ENCODE data around the gene THAP7. TPM values are rescaled to one million over a fixed set of nuclear protein-coding genes. Genes with fewer than 3 reads are reported as not detected.
A peak's percentile ranks its signal among the peaks of the same experiment; 100 is the strongest.

THAP7 gene
- total RNA-seq, 1 donor from 2014 or later, result 12.2 TPM

GRCh38 chr22:20987375-20987774 lies 14.5 kb downstream of the THAP7 start:
- Histone ChIP-seq H3K4me2 (ENCODE audit: low read length) (no peak overlapping the region), H3K4me3 (ENCODE audit: insufficient read depth, low read depth, low read length) (no peak overlapping the region), H3K9me3 (ENCODE audit: insufficient read depth, low read depth, low read length) (no peaks in the 10 kb centered on the region), H3K27me3 (ENCODE audit: insufficient read depth, low read length) (no peaks in the 10 kb centered on the region), H3K9ac (ENCODE audit: low read length) (no peak overlapping the region), H3K36me3 (ENCODE audit: insufficient read depth, low read length) (peaks cover 7% of the 10 kb centered on the region), H3K79me2 (ENCODE audit: insufficient read depth, low read length) (peaks cover 20% of the 10 kb centered on the region), H2AFZ (ENCODE audit: low read depth, low read length) (no peak overlapping the region), H4K20me1 (ENCODE audit: insufficient read depth, low read length) (peaks cover 18% of the 10 kb centered on the region), H3K4me1 (ENCODE audit: insufficient read depth, low read length) (peaks cover 14% of the 10 kb centered on the region), H3K27ac (ENCODE audit: low read depth, low read length) (no peak overlapping the region)
- TF ChIP-seq, protein P1, sequence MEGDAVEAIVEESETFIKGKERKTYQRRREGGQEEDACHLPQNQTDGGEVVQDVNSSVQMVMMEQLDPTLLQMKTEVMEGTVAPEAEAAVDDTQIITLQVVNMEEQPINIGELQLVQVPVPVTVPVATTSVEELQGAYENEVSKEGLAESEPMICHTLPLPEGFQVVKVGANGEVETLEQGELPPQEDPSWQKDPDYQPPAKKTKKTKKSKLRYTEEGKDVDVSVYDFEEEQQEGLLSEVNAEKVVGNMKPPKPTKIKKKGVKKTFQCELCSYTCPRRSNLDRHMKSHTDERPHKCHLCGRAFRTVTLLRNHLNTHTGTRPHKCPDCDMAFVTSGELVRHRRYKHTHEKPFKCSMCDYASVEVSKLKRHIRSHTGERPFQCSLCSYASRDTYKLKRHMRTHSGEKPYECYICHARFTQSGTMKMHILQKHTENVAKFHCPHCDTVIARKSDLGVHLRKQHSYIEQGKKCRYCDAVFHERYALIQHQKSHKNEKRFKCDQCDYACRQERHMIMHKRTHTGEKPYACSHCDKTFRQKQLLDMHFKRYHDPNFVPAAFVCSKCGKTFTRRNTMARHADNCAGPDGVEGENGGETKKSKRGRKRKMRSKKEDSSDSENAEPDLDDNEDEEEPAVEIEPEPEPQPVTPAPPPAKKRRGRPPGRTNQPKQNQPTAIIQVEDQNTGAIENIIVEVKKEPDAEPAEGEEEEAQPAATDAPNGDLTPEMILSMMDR (IDR thresholded peaks at IDR 0.05; ENCODE audit: insufficient read depth, low read depth, low read length), result no peak
- TF ChIP-seq EZH2 (IDR thresholded peaks at IDR 0.05; ENCODE audit: insufficient read depth, low read length), result no peak
- FAIRE-seq (no peak), DNase-seq (ENCODE audit: low read depth) (no peak)
- Mint-ChIP-seq H3K9me3 (ENCODE audit: unreplicated experiment) (no peaks in the 10 kb centered on the region), H3K36me3 (ENCODE audit: low read depth, unreplicated experiment) (peaks cover 17% of the 10 kb centered on the region), H3K4me1 (ENCODE audit: low read depth, unreplicated experiment) (no peaks in the 10 kb centered on the region), H3K4me3 (ENCODE audit: unreplicated experiment) (no peak overlapping the region), H3K27me3 (ENCODE audit: low read depth, unreplicated experiment) (no peaks in the 10 kb centered on the region), H3K27ac (ENCODE audit: unreplicated experiment) (no peak overlapping the region)

- H3K27me3 Mint-ChIP-seq (ENCODE audit: low read depth, unreplicated experiment), result no peaks in the 10 kb centered on the region
- H3K9me3 Mint-ChIP-seq (ENCODE audit: unreplicated experiment), result no peaks in the 10 kb centered on the region
- peaks cover 17% of the 10 kb centered on the region for H3K36me3 Mint-ChIP-seq (ENCODE audit: low read depth, unreplicated experiment)
- no peak for DNase-seq (ENCODE audit: low read depth)
- H3K36me3 ChIP-seq (ENCODE audit: insufficient read depth, low read length), result peaks cover 7% of the 10 kb centered on the region
- TF ChIP-seq EZH2 (IDR thresholded peaks at IDR 0.05; ENCODE audit: insufficient read depth, low read length), result no peak
- TF ChIP-seq, protein P1 (IDR thresholded peaks at IDR 0.05; ENCODE audit: insufficient read depth, low read depth, low read length), result no peak
- peaks cover 14% of the 10 kb centered on the region for H4K20me1 ChIP-seq (ENCODE audit: insufficient read depth, low read length)
- no peak overlapping the region for H3K4me2 ChIP-seq (ENCODE audit: low read length)
- H3K4me3 ChIP-seq (ENCODE audit: insufficient read depth, low read depth, low read length), result no peak overlapping the region
- no peak for FAIRE-seq
- peaks cover 24% of the 10 kb centered on the region for H3K79me2 ChIP-seq (ENCODE audit: insufficient read depth, low read length)
- peaks cover under 1% of the 10 kb centered on the region for H3K4me1 Mint-ChIP-seq (ENCODE audit: low read depth, unreplicated experiment)
- H3K9me3 ChIP-seq (ENCODE audit: insufficient read depth, low read depth, low read length), result no peaks in the 10 kb centered on the region
- no peak overlapping the region for H3K27ac ChIP-seq (ENCODE audit: low read depth, low read length)
- no peak overlapping the region for H3K4me3 Mint-ChIP-seq (ENCODE audit: unreplicated experiment)
- H3K27ac Mint-ChIP-seq (ENCODE audit: unreplicated experiment), result no peak overlapping the region
- peaks cover 17% of the 10 kb centered on the region for H3K4me1 ChIP-seq (ENCODE audit: insufficient read depth, low read length)
- no peak overlapping the region for H2AFZ ChIP-seq (ENCODE audit: low read depth, low read length)
- H3K9ac ChIP-seq (ENCODE audit: low read length), result no peak overlapping the region
- H3K27me3 ChIP-seq (ENCODE audit: insufficient read depth, low read length), result no peaks in the 10 kb centered on the region
Observed at GRCh38 chr22:20986365-20986764, 15.6 kb downstream of the THAP7 start.

- Histone ChIP-seq H3K4me3 (ENCODE audit: insufficient read depth, low read depth, low read length) (no peak overlapping the region), H3K27ac (ENCODE audit: low read depth, low read length) (no peak overlapping the region), H3K79me2 (ENCODE audit: insufficient read depth, low read length) (peaks cover 24% of the 10 kb centered on the region), H3K27me3 (ENCODE audit: insufficient read depth, low read length) (no peaks in the 10 kb centered on the region), H3K4me1 (ENCODE audit: insufficient read depth, low read length) (peaks cover 17% of the 10 kb centered on the region), H3K36me3 (ENCODE audit: insufficient read depth, low read length) (peaks cover 7% of the 10 kb centered on the region), H2AFZ (ENCODE audit: low read depth, low read length) (no peak overlapping the region), H3K9ac (ENCODE audit: low read length) (no peak overlapping the region), H4K20me1 (ENCODE audit: insufficient read depth, low read length) (peaks cover 13% of the 10 kb centered on the region), H3K4me2 (ENCODE audit: low read length) (no peak overlapping the region), H3K9me3 (ENCODE audit: insufficient read depth, low read depth, low read length) (no peaks in the 10 kb centered on the region)
- Mint-ChIP-seq H3K27me3 (ENCODE audit: low read depth, unreplicated experiment) (no peaks in the 10 kb centered on the region), H3K27ac (ENCODE audit: unreplicated experiment) (no peak overlapping the region), H3K4me1 (ENCODE audit: low read depth, unreplicated experiment) (peaks cover 2% of the 10 kb centered on the region), H3K36me3 (ENCODE audit: low read depth, unreplicated experiment) (peaks cover 17% of the 10 kb centered on the region), H3K4me3 (ENCODE audit: unreplicated experiment) (peak overlapping the region; percentile 22), H3K9me3 (ENCODE audit: unreplicated experiment) (no peaks in the 10 kb centered on the region)
- FAIRE-seq (no peak), DNase-seq (ENCODE audit: low read depth) (no peak)
- no peak for TF ChIP-seq EZH2 (IDR thresholded peaks at IDR 0.05; ENCODE audit: insufficient read depth, low read length)
- TF ChIP-seq, protein P1 (IDR thresholded peaks at IDR 0.05; ENCODE audit: insufficient read depth, low read depth, low read length), result no peak
Observed at GRCh38 chr22:20985720-20986119, 16.2 kb downstream of the THAP7 start.
